ENCODE measurements around the gene ZNF185.
A peak's percentile ranks its signal among the peaks of the same experiment; 100 is the strongest.

The ZNF185 gene

GRCh38 chrX:152917656-152918579 is 20.1 kb downstream of the ZNF185 start:
- no peak for DNase-seq (ENCODE audit: low read depth in 2 of 2)

- no peak for DNase-seq (ENCODE audit: low read depth in 2 of 2)
Observed at GRCh38 chrX:152918707-152919106, 20.8 kb downstream of the ZNF185 start.

DNA sequence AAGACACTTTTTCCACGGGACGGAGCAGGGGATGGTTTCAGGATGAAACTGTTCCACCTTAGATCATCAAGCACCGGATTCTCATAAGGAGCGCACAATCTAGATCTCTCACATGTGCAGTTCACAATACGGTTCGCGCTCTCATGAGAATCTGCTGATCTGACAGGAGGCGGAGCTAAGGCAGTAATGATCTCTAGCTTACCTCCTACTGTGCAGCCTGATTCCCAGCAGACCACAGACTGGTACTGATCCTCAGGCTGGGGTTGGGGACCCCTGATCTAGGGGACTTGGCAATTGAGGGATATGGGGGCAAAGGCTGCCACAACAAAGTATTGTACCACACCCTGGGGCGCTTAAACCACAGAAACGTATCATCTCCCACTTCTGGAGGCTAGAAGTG is 25.7 kb downstream of the ZNF185 start:
- DNase-seq (ENCODE audit: low read depth in 2 of 2), result no peak

DNA sequence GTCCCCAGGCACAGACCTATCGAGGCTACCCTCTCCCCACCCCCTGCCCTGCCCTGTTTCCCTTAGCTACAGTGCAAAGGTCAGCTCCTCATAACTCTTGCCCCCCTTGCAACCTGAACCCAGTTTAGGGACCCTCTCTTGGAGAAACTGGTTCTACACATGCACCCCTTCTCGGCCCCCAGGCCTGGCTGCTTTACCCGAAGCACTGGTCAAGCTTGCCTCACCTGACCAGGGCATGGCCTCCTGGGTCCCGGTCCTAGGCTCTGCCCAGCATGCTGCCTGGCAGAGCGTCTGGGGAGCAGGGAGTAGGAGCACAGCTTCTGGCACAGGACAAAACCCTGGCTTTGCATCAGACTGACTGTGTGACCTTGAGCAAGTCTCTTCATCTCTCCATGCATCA is 28.0 kb downstream of the ZNF185 start:
- DNase-seq (ENCODE audit: low read depth in 2 of 2), result no peak

- DNase-seq (ENCODE audit: low read depth in 2 of 2), result peak; percentile 15 to 34
Observed at GRCh38 chrX:152926279-152926678, 28.4 kb downstream of the ZNF185 start.

GRCh38 chrX:152926923-152927322 is 29.1 kb downstream of the ZNF185 start:
- no peak for DNase-seq (ENCODE audit: low read depth in 2 of 2)

DNA sequence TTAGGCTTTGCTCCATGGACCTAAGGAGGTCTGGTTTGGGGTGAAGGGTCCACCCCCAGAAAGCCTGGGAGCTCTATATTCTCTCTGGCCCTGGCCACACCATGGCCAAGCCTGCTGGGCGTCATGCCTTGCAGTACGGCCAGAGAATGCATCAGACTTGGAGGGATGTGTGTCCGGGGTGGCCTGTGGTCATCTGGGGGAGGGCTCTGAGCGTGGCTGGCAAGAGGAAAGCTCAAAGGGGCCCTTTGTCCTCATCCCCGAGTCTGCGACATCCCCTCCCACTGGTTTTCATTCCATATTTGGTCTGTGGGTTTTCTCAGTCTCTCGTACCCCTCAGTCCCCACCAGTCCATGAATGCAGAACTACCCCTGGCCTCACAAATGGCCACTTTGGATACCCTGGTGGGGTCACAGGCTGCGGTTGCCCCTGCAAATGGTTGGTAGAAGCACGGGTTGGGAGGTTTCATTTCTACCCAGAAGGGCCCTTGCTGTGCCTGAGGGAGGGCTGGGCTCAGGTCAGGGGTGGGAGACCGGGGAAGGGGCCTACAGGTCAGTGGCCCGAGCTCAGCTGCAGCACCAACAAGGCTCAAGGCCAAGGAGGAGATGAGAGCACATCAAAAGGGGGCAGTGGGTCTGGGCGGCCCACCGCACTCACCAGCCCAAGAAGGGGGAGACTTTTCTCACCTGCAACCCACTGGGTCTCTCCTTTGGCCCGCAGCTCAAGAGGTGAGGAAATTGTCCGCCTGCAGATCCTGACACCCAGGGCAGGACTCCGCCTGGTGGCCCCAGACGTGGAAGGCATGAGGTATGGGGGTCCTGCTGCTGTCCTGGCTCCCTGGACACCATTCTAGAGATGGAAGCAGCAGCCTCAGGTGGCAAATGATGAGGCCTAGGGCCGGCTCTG is 30.2 kb downstream of the ZNF185 start:
- DNase-seq (ENCODE audit: low read depth in 2 of 2), result no peak

DNA sequence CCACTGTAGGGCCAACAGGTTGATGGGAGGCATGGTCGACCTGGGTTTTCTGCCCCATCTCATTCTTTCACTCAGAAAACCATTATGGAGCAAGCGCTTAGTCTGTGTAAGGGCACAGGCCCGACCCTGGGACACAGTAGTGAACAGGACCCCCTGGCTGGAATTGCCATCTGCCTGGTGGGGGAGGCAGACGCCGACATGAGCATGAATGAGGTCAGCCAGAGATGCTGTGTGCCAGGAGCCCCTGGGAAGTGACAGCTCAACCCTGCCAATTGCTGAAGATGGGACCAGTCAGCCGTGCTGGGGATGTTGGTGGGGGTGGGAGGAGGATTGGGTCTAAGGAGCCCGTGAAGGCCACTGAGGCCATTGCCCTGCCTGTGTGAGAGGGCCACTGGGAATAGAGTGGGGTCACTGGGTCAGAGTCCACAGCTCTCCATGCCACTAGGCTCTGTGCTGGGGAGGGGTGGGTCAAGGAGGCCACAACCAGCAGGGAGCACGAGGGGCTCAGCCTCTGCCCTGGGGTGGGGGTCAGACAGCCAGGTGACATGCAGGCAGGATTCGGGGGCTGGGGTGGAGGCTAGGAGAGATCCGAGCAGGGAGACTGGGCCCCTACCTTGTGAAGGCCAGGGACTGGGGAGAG is 31.0 kb downstream of the ZNF185 start:
- no peak for DNase-seq (ENCODE audit: low read depth in 2 of 2)

GRCh38 chrX:152929898-152930297 is 32.0 kb downstream of the ZNF185 start:
- no peak for DNase-seq (ENCODE audit: low read depth in 2 of 2)

DNA sequence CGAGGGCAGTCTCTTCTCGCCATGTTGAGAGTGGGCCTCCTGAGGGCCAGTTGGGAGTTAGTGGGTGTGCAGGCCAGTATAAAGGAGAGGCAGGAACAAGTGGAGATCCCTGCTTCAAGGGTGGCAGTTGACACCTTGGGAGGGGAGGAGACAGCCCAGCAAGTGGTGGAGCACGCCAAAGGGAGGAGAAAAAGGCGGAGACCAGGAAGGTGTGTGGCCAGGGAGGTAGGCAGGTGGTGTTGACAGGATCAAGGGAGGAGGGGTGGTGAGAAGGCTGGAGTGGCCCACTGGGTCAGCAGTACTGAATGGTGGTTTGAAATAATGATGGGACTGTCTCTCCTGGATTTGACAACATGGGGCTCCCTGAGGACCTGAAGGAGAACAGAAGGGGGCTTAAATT is 32.6 kb downstream of the ZNF185 start:
- DNase-seq (ENCODE audit: low read depth in 2 of 2), result no peak

- DNase-seq (ENCODE audit: low read depth in 2 of 2), result no peak
Observed at GRCh38 chrX:152932144-152932543, 34.3 kb downstream of the ZNF185 start.

DNA sequence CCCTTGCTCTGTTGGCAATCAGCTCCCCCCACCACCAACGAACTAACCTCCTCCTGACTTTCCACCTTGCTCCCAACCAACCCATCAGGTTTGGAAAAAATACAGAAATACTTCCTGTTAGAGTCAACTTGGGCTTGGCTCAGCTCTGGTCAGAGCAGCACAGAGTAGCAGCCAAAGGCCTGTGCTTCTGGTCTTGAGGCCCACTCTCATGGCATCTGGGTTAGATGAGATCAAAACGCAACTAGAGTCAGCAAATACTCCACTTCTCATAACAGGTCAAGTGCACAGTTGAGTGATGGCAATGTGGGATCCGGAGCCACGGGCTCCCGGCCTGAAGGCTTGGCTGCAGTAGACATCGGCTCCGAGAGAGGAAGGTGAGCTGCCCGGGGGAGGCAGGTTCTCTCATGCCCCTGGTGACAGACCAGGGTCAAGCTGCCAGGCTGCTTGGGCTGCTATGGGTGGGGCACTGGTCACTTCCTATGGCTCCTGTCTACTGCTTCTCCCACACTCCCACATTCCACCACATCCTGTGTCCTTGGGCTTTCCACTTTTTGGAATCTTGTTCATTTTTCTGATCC is 34.8 kb downstream of the ZNF185 start:
- no peak for DNase-seq (ENCODE audit: low read depth in 2 of 2)

- DNase-seq (ENCODE audit: low read depth in 2 of 2), result no peak
Observed at GRCh38 chrX:152936306-152936705, 38.4 kb downstream of the ZNF185 start.

DNA sequence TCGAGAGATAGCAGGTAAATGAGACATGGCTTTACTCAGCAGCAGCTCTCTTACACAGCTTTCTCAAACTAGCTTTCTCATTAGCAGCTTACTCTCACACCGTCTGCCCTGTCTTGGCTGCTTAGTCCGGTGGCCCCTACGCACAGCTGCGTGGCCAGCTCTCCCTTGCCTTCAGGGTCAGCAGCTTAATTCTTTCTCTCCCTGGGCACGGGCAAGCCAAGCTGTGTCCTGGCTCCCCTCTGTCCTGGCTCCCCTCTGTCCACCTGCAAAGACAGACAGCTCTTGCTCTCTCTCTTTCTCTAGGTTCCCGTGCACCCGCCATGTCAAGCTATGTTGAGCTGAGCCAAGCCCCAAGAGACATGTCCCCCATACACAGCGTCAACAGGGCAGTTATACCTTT is 39.4 kb downstream of the ZNF185 start:
- DNase-seq (ENCODE audit: low read depth in 2 of 2), result no peak

DNA sequence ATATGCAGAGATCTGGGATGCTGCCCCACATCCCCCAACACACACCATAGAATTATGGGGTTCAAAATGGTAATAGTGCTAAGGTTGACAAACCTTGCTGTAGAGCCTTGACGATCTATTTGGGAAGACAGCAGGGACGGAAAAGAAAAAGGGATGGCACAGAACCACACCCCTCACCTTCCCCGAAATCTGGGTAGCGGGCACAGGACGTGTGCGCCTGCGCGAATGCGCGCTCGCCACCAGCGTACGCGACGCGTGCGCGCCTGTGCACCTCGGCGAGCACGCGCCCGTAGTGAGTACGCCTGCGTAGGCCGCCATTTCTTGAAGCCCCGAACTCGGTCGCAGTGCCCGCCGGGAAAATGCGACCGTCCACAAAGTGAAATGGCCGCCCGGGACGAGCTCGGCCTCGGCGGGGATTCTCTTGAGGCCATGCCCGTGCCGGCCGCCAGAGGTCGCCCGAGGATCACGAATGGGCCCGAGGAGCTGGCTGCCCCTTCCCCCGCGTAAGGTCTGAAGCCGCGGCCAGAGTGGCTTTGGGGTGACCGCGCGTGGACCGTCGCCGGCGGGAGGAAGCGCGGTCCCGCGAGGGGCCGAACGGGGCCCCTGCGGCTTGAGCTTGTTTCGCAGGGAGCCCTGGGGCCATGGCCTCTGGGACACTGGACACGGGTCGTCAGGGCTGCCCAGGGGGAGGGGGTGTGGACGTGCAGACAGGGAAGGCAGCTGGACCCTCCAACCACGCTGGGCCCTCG is 43.6 kb downstream of the ZNF185 start:
- DNase-seq (ENCODE audit: low read depth in 2 of 2), result peak; percentile 76 to 80

GRCh38 chrX:152942077-152942442 is 44.2 kb downstream of the ZNF185 start:
- DNase-seq (ENCODE audit: low read depth in 2 of 2), result no peak

- no peak for DNase-seq (ENCODE audit: low read depth in 2 of 2)
Observed at GRCh38 chrX:152943826-152944225, 46.0 kb downstream of the ZNF185 start.

DNA sequence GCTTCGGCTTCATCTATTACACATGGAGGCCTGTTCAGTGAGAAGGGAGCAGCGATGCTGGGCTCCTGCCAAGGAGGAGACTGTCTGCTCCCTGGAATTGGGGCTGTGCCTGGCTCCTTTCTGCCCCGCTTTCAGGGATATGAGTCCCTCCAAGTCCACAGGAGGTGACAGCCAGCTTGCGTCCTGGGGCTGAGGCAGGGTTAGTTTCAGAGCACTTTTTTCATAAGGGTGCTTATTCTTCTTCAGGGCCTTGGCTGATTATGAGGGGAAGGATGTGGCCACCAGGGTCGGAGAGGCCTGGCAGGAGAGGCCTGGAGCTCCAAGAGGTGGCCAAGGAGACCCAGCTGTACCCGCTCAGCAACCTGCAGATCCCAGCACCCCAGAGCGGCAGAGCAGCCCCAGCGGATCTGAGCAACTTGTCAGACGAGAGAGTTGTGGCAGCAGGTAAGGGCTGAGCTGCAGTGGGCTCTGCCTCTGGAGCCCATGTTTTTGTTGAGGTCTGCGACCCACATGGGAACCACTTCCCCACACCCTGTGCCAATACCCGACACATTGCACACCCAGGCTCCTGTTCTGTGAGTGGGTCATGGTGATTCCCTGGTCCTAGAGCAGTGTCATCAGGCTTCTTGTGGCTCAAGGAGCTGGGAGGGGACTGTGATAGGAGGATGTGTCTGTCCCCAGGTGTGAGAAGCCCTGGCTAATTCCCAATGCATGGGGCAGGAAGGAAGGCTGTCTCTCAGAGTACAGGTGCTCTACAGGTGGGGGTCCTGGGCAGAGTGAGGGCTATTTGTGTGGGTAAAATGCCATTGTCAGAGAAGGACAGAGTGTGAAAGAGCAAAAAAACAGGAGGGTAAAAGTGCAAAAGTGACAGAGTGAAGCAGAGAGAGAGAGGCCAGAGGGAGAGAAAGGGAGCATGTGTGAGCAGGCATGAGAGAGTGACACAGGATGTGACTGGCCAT is 47.4 kb downstream of the ZNF185 start:
- DNase-seq (ENCODE audit: low read depth in 2 of 2), result no peak

DNA sequence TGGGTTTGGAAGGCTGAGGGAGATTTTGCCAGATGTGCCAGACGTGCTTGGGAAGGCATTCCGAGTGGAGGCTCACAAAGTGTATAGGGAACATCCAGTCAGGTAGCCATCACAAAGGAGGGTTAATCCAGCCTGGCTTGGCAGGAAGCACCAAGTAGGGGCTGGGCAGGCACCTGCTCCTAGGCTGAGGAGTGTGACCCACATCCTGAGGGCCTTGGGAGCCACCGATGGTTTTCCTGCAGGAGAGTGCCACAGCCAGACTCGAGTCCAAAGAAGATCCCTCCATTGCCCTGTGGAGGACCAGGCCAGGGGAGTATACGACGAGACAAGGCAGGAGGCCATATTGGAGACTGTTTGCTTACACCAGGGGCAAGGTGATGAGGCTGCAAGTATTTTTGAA is 48.8 kb downstream of the ZNF185 start:
- no peak for DNase-seq (ENCODE audit: low read depth in 2 of 2)
